ENCODE measurements around the gene GNG12. TPM values are rescaled to one million over a fixed set of nuclear protein-coding genes. Genes with fewer than 3 reads are reported as not detected.

GNG12 gene
- total RNA-seq, 6 donors from 2014 or later = 14.3 to 54.6 (median 45.1) TPM

- Histone ChIP-seq H3K27ac (no peak overlapping the region), H3K4me1 (peaks cover 7 to 13% (median 12%) of the 10 kb centered on the region in 4 donors), H3K36me3 (no peaks in the 10 kb centered on the region), H3K4me3 (no peak overlapping the region), H3K27me3 (no peaks in the 10 kb centered on the region), H3K9me3 (no peaks in the 10 kb centered on the region)
- TF ChIP-seq POLR2AphosphoS5 (IDR thresholded peaks at IDR 0.05) = no peak
- no peak for TF ChIP-seq EP300 (IDR thresholded peaks at IDR 0.05)
- TF ChIP-seq POLR2A (IDR thresholded peaks at IDR 0.05) = no peak
- TF ChIP-seq, protein P1, sequence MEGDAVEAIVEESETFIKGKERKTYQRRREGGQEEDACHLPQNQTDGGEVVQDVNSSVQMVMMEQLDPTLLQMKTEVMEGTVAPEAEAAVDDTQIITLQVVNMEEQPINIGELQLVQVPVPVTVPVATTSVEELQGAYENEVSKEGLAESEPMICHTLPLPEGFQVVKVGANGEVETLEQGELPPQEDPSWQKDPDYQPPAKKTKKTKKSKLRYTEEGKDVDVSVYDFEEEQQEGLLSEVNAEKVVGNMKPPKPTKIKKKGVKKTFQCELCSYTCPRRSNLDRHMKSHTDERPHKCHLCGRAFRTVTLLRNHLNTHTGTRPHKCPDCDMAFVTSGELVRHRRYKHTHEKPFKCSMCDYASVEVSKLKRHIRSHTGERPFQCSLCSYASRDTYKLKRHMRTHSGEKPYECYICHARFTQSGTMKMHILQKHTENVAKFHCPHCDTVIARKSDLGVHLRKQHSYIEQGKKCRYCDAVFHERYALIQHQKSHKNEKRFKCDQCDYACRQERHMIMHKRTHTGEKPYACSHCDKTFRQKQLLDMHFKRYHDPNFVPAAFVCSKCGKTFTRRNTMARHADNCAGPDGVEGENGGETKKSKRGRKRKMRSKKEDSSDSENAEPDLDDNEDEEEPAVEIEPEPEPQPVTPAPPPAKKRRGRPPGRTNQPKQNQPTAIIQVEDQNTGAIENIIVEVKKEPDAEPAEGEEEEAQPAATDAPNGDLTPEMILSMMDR (IDR thresholded peaks at IDR 0.05) = no peak
- DNase-seq (no peak), ATAC-seq (ENCODE audit: low FRiP score in 2 of 2) (no peak)
- 69 to 70% methylated on average over 2 of the region's 2 CpGs for WGBS, 2 donors
Measured at GRCh38 chr1:67676946-67677345, 156.3 kb downstream of the GNG12 start.

DNA sequence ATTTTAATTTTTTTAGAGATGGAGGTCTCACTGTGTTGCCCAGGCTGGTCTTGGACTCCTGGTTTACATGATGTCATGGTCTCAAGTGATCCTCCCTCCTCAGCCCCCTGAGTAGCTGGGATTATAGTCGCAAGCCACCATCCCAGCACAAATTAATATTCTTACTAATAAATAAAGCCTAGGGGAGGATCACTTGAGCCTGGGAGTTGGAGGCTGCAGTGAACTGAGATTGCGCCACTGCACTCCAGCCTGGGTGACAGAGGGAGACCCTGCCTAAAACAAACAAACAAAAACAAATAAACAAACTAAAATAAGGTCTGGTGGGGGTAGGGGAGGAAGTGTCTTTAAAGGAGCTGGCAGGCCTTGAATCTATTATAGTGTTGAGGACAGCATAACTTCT is 157.0 kb downstream of the GNG12 start:
- TF ChIP-seq, protein P1 (IDR thresholded peaks at IDR 0.05) = no peak
- no peak for TF ChIP-seq EP300 (IDR thresholded peaks at IDR 0.05)
- no peaks in the 10 kb centered on the region for H3K27me3 ChIP-seq
- H3K4me3 ChIP-seq = no peak overlapping the region
- no peaks in the 10 kb centered on the region for H3K9me3 ChIP-seq
- 71 to 78% methylated on average over 2 of the region's 2 CpGs for WGBS, 2 donors
- DNase-seq (no peak), ATAC-seq (ENCODE audit: low FRiP score in 2 of 2) (no peak)
- no peak overlapping the region for H3K27ac ChIP-seq
- H3K4me1 ChIP-seq = peaks cover 7 to 13% (median 12%) of the 10 kb centered on the region in 4 donors
- no peaks in the 10 kb centered on the region for H3K36me3 ChIP-seq

GRCh38 chr1:67675800-67676199 is 157.5 kb downstream of the GNG12 start:
- Histone ChIP-seq H3K27me3 (no peaks in the 10 kb centered on the region), H3K4me3 (no peak overlapping the region), H3K9me3 (no peaks in the 10 kb centered on the region), H3K27ac (peak overlapping the region in 1 of 4 donors; percentile 67), H3K4me1 (peaks cover 7 to 13% (median 12%) of the 10 kb centered on the region in 4 donors), H3K36me3 (no peaks in the 10 kb centered on the region)
- DNase-seq (no peak), ATAC-seq (ENCODE audit: low FRiP score in 2 of 2) (no peak)
- TF ChIP-seq POLR2A (IDR thresholded peaks at IDR 0.05) (no peak), POLR2AphosphoS5 (IDR thresholded peaks at IDR 0.05) (no peak), EP300 (IDR thresholded peaks at IDR 0.05) (no peak)
- TF ChIP-seq, protein P1 (IDR thresholded peaks at IDR 0.05) = no peak
- WGBS, 2 donors = 54 to 61% methylated on average over 2 of the region's 2 CpGs

GRCh38 chr1:67674260-67675011 is 158.8 kb downstream of the GNG12 start:
- H3K4me3 ChIP-seq = no peak overlapping the region
- TF ChIP-seq, protein P1 (IDR thresholded peaks at IDR 0.05) = no peak
- TF ChIP-seq POLR2A (IDR thresholded peaks at IDR 0.05) (no peak), EP300 (IDR thresholded peaks at IDR 0.05) (peak in 1 of 4 donors; percentile 64), POLR2AphosphoS5 (IDR thresholded peaks at IDR 0.05) (peak; percentile 74 to 75)
- ATAC-seq (ENCODE audit: low FRiP score in 2 of 2) (peak; percentile 71 to 74), DNase-seq (peak in 1 of 2 donors; percentile 58)
- H3K9me3 ChIP-seq = no peaks in the 10 kb centered on the region
- H3K4me1 ChIP-seq = peaks cover 7 to 13% (median 12%) of the 10 kb centered on the region in 4 donors
- no peaks in the 10 kb centered on the region for H3K27me3 ChIP-seq
- peak overlapping the region in 3 of 4 donors; percentile 47 to 74 (median 67) for H3K27ac ChIP-seq
- 15 to 18% methylated on average over 4 of the region's 4 CpGs for WGBS, 2 donors
- H3K36me3 ChIP-seq = no peaks in the 10 kb centered on the region

All from upper lobe of left lung (tissue), 6 donors.